ENCODE results near the gene ELANE.

DNA sequence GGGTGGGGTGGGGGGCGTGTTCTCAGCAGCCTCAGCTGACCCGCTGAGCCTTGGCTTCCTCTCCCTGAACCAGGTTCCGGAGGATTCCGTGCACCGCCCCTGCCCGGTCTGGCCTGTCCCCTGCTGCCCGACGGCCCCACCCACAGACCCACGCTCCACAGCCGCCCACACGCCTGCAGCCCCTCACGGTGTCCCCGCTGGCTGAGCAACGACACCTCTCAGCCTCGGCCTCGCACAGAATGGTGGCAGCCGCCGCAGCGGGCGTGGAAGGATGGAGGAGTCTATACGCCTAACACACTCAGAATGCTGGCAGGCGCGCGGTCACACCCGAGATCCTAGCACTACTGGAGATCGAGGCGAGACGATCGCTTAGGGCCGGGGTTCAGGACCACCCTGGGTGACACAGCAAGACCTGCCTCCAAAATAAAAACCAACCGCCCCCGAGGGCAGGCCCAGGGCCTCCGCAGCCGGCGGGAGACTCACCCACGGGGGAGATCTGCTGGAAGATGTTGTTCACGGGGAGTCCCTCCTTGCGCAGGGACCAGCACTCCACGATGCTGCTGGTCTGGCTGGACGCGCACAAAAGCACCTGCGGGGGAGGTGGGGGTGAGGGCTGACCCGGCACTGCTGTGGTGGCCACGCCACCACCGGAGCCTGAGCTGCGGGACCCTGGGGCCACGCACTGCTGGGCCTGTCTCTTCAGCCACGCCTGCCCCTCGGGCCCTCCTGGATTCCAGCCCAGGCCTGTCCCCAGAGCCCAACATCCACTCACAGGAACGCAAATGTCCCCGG, 32.5 kb downstream of the ELANE start:
- TF ChIP-seq FOXM1 (IDR thresholded peaks at IDR 0.05; ENCODE audit: borderline replicate concordance) = no peak
- TF ChIP-seq BHLHE40 (IDR thresholded peaks at IDR 0.05; ENCODE audit: borderline replicate concordance) = no peak
- TF ChIP-seq SUZ12 (IDR thresholded peaks at IDR 0.05) = no peak
- no peak for TF ChIP-seq NFRKB (IDR thresholded peaks at IDR 0.05)
- no peak for TF ChIP-seq SP1 (IDR thresholded peaks at IDR 0.05)
- no peak for TF ChIP-seq TARDBP (IDR thresholded peaks at IDR 0.05)
- TF ChIP-seq, protein P1, sequence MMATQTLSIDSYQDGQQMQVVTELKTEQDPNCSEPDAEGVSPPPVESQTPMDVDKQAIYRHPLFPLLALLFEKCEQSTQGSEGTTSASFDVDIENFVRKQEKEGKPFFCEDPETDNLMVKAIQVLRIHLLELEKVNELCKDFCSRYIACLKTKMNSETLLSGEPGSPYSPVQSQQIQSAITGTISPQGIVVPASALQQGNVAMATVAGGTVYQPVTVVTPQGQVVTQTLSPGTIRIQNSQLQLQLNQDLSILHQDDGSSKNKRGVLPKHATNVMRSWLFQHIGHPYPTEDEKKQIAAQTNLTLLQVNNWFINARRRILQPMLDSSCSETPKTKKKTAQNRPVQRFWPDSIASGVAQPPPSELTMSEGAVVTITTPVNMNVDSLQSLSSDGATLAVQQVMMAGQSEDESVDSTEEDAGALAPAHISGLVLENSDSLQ (IDR thresholded peaks at IDR 0.05) = no peak
- TF ChIP-seq FOXK2 (IDR thresholded peaks at IDR 0.05) = no peak
- no peak for TF ChIP-seq LEF1 (IDR thresholded peaks at IDR 0.05; ENCODE audit: borderline replicate concordance)
- no peak for TF ChIP-seq ARNT (IDR thresholded peaks at IDR 0.05)
- TF ChIP-seq FOXA1 (IDR thresholded peaks at IDR 0.05) = no peak
- no peak for TF ChIP-seq HDGF (IDR thresholded peaks at IDR 0.05; ENCODE audit: borderline replicate concordance)
